ENCODE results near the gene SLC9A9.

- TF ChIP-seq, protein P1, sequence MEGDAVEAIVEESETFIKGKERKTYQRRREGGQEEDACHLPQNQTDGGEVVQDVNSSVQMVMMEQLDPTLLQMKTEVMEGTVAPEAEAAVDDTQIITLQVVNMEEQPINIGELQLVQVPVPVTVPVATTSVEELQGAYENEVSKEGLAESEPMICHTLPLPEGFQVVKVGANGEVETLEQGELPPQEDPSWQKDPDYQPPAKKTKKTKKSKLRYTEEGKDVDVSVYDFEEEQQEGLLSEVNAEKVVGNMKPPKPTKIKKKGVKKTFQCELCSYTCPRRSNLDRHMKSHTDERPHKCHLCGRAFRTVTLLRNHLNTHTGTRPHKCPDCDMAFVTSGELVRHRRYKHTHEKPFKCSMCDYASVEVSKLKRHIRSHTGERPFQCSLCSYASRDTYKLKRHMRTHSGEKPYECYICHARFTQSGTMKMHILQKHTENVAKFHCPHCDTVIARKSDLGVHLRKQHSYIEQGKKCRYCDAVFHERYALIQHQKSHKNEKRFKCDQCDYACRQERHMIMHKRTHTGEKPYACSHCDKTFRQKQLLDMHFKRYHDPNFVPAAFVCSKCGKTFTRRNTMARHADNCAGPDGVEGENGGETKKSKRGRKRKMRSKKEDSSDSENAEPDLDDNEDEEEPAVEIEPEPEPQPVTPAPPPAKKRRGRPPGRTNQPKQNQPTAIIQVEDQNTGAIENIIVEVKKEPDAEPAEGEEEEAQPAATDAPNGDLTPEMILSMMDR (IDR thresholded peaks at IDR 0.05) = no peak
- no peak for TF ChIP-seq POLR2A (IDR thresholded peaks at IDR 0.05)
Observed at GRCh38 chr3:143672396-143673165, 175.7 kb downstream of the SLC9A9 start.
